Stimulated activated CD4-positive, alpha-beta T cell treated with anti-CD3 and anti-CD28 coated beads, Interleukin-1b, Interleukin-23, amount 100 ng/mL, for 24 hours (primary cell): ENCODE measurements around the gene GGACT.

ENCODE experiments used
- DNase-seq, 4 experiments: peaks; one replicate each; pipeline ENCODE4 v3.0.0-alpha.2; 2020; ENCODE audit warnings: low read depth in 4 of 4, low spot score in 1 of 4

The GGACT gene

GRCh38 chr13:100549316-100549715 lies 39.3 kb downstream of the GGACT start:
- no peak for DNase-seq

GRCh38 chr13:100547791-100548201 lies 40.8 kb downstream of the GGACT start:
- no peak for DNase-seq

GRCh38 chr13:100546713-100547405 lies 41.7 kb downstream of the GGACT start:
- no peak for DNase-seq

GRCh38 chr13:100545684-100546061 lies 42.9 kb downstream of the GGACT start:
- DNase-seq: no peak

GRCh38 chr13:100544866-100545683 lies 43.5 kb downstream of the GGACT start:
- DNase-seq: no peak

GRCh38 chr13:100543872-100544602 lies 44.6 kb downstream of the GGACT start:
- no peak for DNase-seq

GRCh38 chr13:100542826-100543156 lies 45.8 kb downstream of the GGACT start:
- no peak for DNase-seq

GRCh38 chr13:100541897-100542825 lies 46.4 kb downstream of the GGACT start:
- no peak for DNase-seq

GRCh38 chr13:100540621-100541020 lies 48.0 kb downstream of the GGACT start:
- DNase-seq: no peak

- no peak for DNase-seq
Measured at GRCh38 chr13:100537951-100538462, 50.6 kb downstream of the GGACT start.

GRCh38 chr13:100537486-100537885 lies 51.1 kb downstream of the GGACT start:
- no peak for DNase-seq

- no peak for DNase-seq
Measured at GRCh38 chr13:100536643-100537180, 51.9 kb downstream of the GGACT start.

- no peak for DNase-seq
Measured at GRCh38 chr13:100535426-100536135, 53.0 kb downstream of the GGACT start.

GRCh38 chr13:100534911-100535310 lies 53.7 kb downstream of the GGACT start:
- DNase-seq: no peak

GRCh38 chr13:100534147-100534843 lies 54.3 kb downstream of the GGACT start:
- DNase-seq: no peak

GRCh38 chr13:100533588-100534041 lies 55.0 kb downstream of the GGACT start:
- no peak for DNase-seq

- DNase-seq: no peak
Measured at GRCh38 chr13:100532836-100533435, 55.7 kb downstream of the GGACT start.

- DNase-seq: no peak
Measured at GRCh38 chr13:100532090-100532766, 56.4 kb downstream of the GGACT start.
